ENCODE results near the gene FRMD3.

FRMD3 gene

GRCh38 chr9:83445703-83446265, 92.4 kb downstream of the FRMD3 start:
- H3K4me3 ChIP-seq (ENCODE audit: low read depth, low read length) = no peak overlapping the region

GRCh38 chr9:83444110-83444509, 94.1 kb downstream of the FRMD3 start:
- DNase-seq (ENCODE audit: low read depth) = no peak

More at GRCh38 chr9:83445703-83446265, 92.4 kb downstream of the FRMD3 start:
- DNase-seq (ENCODE audit: low read depth) = no peak
- TF ChIP-seq CTCF (IDR thresholded peaks at IDR 0.05; ENCODE audit: low read depth, low read length) = no peak
- TF ChIP-seq POLR2A (IDR thresholded peaks at IDR 0.05; ENCODE audit: extremely low read depth, insufficient read length) = no peak
- TF ChIP-seq MAX (IDR thresholded peaks at IDR 0.05; ENCODE audit: low read depth, low read length) = no peak
- no peak for TF ChIP-seq MYC (IDR thresholded peaks at IDR 0.05; ENCODE audit: low read depth, low read length)

GRCh38 chr9:83441390-83441789, 96.8 kb downstream of the FRMD3 start:
- DNase-seq (ENCODE audit: low read depth) = no peak
- no peak overlapping the region for H3K4me3 ChIP-seq (ENCODE audit: low read depth, low read length)
- TF ChIP-seq MYC (IDR thresholded peaks at IDR 0.05; ENCODE audit: low read depth, low read length) = no peak
- no peak for TF ChIP-seq POLR2A (IDR thresholded peaks at IDR 0.05; ENCODE audit: extremely low read depth, insufficient read length)
- TF ChIP-seq MAX (IDR thresholded peaks at IDR 0.05; ENCODE audit: low read depth, low read length) = no peak
- no peak for TF ChIP-seq CTCF (IDR thresholded peaks at IDR 0.05; ENCODE audit: low read depth, low read length)

More at GRCh38 chr9:83444110-83444509, 94.1 kb downstream of the FRMD3 start:
- no peak overlapping the region for H3K4me3 ChIP-seq (ENCODE audit: low read depth, low read length)
- TF ChIP-seq POLR2A (IDR thresholded peaks at IDR 0.05; ENCODE audit: extremely low read depth, insufficient read length) = no peak
- no peak for TF ChIP-seq MAX (IDR thresholded peaks at IDR 0.05; ENCODE audit: low read depth, low read length)
- no peak for TF ChIP-seq MYC (IDR thresholded peaks at IDR 0.05; ENCODE audit: low read depth, low read length)
- TF ChIP-seq CTCF (IDR thresholded peaks at IDR 0.05; ENCODE audit: low read depth, low read length) = no peak

GRCh38 chr9:83440641-83441040, 97.6 kb downstream of the FRMD3 start:
- no peak for DNase-seq (ENCODE audit: low read depth)
- TF ChIP-seq POLR2A (IDR thresholded peaks at IDR 0.05; ENCODE audit: extremely low read depth, insufficient read length) = no peak
- TF ChIP-seq MAX (IDR thresholded peaks at IDR 0.05; ENCODE audit: low read depth, low read length) = no peak
- no peak for TF ChIP-seq CTCF (IDR thresholded peaks at IDR 0.05; ENCODE audit: low read depth, low read length)
- H3K4me3 ChIP-seq (ENCODE audit: low read depth, low read length) = no peak overlapping the region

GRCh38 chr9:83435301-83435700, 102.9 kb downstream of the FRMD3 start:
- no peak overlapping the region for H3K4me3 ChIP-seq (ENCODE audit: low read depth, low read length)
- TF ChIP-seq MAX (IDR thresholded peaks at IDR 0.05; ENCODE audit: low read depth, low read length) (no peak), MYC (IDR thresholded peaks at IDR 0.05; ENCODE audit: low read depth, low read length) (no peak), CTCF (IDR thresholded peaks at IDR 0.05; ENCODE audit: low read depth, low read length) (no peak), POLR2A (IDR thresholded peaks at IDR 0.05; ENCODE audit: extremely low read depth, insufficient read length) (no peak)
- no peak for DNase-seq (ENCODE audit: low read depth)

Data from NB4 (cell line).